GM08714 (cell line): ENCODE measurements around the gene TBX10.
"Not testable (repeated sequence)": the region's sequence is repeated elsewhere in the genome, so short reads cannot be mapped to it uniquely, and the experiment has no call there.

Experiments
- H3K4me3 ChIP-seq: fragments of 200-500 bp; sonication (Bioruptor generic); 2 replicates; pipeline ENCODE4 v1.5.1; 2014; ENCODE audit warnings: mild to moderate bottlenecking, low read length, inconsistent platforms
- ZNF274 ChIP-seq: IDR thresholded peaks from 2 replicates; pipeline ENCODE4 v1.6.1; 2012; ENCODE audit warnings: mild to moderate bottlenecking, low read depth, low read length

The TBX10 gene

GRCh38 chr11:67667490-67668191, 28.1 kb upstream of the TBX10 start:
- TF ChIP-seq ZNF274: no peak
- H3K4me3 ChIP-seq: no peak overlapping the region

DNA sequence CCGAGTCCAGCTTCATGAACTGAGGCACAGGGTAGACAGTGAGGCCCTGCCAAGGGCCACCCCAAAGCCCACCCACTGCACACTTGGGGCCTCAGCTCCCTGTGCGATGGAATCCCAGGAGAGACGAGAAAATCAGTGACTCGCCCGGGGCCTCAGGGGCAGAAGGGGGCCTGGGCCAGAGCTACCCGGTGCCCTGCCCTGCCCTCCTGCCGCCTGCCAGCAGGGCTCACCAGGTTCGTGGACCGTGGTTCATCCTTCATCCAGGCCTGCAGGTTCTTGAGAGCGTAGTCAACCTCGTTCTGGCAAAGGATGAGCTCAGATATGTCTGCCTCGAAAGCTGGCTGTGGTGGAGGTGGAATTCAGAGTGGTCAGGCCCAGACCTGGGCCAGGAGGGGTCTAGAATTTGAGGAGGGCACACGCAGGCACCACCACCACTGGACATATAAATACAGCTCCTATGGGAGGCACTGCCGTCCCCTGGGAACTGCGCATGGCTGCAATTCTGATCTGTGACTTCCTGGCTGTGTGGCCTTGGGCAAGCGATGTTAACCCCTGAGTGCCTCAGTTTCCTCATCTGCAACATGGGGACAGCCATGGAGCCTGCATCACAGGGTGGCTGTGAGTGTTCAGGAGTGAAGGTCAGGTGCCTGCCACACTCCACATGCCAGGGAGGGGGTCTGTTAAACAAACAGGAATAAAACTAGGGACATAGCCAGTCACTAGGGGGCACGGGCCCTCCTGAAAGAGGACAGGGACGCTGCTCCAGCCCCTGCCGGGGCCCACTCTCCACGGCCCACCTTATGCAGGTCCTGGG, 27.3 kb upstream of the TBX10 start:
- TF ChIP-seq ZNF274: no peak

DNA sequence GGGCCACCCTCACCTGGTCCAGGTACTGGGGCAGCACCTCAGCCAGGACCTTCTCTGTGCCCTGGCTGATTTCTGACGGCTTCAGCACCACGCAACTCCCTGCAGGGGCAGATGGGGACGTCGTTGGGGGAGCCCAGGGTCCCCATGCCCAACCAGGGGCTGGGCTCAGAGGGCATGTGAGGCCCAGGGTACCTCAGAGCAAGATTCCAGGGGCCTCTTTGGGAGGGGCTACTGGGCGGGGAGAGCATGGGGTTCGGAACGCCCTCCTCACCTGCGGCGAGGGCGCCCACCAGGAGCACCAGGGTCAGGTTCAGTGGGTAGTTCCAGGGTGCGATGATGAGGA, 26.7 kb upstream of the TBX10 start:
- no peak for TF ChIP-seq ZNF274
- no peak overlapping the region for H3K4me3 ChIP-seq

More for the DNA sequence above, 27.3 kb upstream of the TBX10 start:
- no peak overlapping the region for H3K4me3 ChIP-seq

DNA sequence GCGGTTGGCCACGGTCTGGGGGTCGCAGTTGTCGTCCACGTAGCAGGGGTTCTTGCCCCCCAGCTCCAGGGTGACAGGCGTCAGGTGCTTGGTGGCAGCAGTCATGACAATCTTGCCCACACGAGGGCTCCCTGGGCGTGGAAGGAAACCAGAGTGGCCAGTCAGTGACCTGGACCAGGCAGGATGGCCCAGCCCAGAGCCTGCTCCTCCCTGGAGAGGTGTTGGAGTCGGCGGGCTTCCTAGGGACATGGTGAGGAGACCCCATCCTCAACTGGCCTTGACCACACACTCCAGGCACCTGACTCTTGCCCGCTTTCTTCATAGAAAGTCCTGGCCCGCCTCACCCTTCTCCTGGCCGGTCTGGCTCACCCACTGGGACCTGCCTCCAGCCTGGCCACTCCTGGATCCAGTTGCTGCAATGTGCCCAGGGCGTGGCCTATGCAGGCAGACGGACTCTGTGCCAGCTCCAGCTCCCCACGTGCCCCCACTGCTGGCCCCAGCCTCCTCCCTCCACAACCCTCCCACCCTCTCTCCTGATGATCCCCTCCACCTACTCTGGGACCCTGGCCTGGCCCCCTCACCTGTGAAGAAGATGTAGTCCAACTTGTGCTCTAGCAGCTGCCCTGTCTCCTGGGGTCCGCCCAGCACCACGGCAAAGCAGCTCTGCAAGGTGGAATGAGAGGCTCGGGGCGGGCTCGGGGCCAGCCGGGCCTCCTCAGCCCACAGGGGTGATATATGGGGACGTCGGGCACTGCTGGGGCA, 26.2 kb upstream of the TBX10 start:
- TF ChIP-seq ZNF274: no peak
- H3K4me3 ChIP-seq: no peak overlapping the region

DNA sequence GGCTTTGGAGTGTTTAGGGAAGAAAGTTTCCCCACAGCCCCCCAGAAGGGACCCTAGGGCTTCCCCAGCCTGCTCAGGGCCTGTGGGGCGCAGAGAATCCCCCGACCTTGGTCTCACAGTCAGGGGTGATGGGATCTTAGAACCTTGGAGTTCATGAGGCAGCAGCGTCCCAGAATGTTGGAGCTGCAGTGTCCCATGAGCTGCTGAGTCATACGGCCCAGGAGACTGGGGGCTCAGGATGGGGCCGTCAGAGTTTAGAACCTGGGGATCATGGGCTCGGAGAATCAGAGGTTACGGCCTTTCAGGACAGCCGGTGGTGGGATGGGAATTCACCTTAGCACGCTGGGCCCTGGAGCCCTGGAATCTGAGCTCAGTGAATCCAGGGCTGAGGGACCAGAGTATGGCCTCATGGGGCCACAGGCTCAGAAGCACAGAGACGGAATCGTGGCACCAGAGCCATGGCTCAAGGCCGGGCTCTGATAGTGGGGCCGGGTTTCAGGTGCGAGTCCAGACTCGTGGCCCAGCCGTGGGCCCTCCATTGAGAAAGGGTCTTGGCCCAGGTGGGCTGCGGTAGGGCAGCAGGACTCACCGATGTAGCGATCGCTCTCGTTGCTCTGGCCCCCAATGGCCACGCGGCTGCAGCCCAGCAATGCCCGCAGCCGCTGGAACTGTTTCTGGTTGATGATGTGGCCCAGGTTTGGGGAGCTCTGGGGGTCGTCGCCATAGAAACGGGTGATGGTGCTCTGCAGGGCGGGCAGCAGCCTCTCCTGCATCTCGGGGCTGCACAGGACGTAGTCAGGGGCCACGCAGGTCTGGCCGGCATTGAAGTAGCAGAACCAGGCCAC, 25.4 kb upstream of the TBX10 start:
- H3K4me3 ChIP-seq: no peak overlapping the region
- TF ChIP-seq ZNF274: no peak

GRCh38 chr11:67664213-67664585, 24.6 kb upstream of the TBX10 start:
- H3K4me3 ChIP-seq: no peak overlapping the region
- no peak for TF ChIP-seq ZNF274

DNA sequence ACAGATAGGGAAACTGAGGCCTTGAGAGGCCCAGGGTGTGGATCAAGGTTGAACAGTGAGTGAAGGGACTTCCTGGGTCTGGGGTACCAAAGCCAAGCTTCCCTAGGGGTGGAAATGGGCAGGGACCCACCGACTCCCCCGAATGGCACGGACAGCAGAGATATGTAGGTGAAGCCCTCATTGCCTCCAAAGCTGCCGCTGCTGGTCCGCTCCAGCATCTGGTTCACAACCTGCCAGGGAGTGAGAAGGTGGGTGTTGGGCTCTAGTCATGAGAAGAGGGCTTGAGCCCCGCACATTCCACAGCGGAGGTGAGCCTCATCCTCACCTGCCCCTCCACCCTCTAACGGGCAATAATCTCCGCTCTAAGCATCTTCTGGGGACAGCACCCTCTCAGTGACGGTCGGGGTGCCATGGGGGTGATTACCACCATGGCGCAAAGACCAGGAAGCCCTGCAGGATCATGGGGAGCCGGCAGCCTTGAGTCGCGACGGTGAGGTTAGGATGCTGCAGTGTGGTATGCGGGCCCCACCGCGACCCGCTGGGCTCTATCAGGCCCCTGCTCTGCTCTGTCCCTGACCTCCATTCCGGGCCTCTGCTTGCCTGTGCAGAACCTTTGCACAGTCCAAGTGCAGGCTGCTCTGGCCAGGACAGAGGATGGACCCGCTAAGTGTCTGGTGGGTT, 24.1 kb upstream of the TBX10 start:
- TF ChIP-seq ZNF274: no peak

DNA sequence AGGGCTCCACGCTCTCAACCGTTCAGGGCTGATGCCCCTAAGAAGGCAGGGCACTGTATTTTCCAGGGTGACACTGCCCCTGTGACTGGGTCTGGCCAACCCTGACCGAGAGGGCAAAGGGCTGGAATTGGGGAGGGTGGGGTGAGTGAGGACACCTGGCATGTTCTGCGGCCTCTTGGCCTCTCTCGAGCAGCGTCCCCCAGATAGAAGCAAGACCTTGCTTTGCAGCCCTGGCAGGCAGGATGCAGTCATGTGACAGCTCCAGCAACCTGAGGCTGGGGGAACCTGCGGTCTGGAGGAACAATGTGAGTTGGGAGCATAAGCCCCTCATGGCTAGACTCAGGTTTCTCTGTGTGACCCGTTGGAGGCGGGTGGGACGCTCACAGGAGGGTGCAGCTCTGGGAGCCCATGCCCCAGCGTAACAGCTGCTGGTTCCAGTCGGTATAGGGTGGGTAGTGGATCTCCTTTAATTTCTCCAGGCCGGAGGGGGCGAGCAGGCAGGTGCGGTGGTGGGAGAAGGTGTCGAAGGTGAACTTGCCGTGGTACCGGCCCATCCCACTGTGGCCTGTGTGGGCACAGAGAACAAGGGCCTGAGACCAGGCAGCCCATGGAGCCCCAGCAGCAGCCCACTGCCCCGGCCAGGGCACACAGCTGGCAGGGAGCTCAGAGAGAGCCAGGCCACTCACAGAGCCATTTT, 23.4 kb upstream of the TBX10 start:
- no peak for TF ChIP-seq ZNF274
- H3K4me3 ChIP-seq: no peak overlapping the region

More for the DNA sequence above, 24.1 kb upstream of the TBX10 start:
- H3K4me3 ChIP-seq: no peak overlapping the region

- no peak for TF ChIP-seq ZNF274
- H3K4me3 ChIP-seq: no peak overlapping the region
Observed at GRCh38 chr11:67662142-67662834, 22.7 kb upstream of the TBX10 start.

GRCh38 chr11:67660752-67661151, 21.2 kb upstream of the TBX10 start:
- not testable (repeated sequence) for H3K4me3 ChIP-seq

DNA sequence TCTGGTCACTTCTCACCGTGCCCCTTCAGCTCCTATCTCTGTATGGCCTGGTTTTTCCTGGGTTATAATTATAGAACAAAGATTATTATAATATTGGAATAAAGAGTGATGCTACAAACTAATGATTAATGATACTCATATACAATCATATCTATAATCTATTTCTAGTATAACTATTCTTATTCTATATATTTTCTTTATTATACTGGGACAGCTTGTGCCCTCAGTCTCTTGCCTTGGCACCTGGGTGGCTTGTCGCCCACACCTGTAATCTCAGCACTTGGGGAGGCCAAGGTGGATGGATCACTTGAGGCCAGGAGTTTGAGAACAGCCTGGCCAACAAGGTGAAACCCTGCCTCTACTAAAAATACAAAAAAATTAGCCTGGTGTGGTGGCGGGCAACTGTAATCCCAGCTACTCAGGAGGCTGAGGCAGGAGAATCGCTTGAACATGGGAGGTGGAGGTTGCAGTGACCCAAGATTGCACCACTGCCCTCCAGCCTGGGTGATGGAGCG, 20.1 kb upstream of the TBX10 start:
- H3K4me3 ChIP-seq: not testable (repeated sequence)

GRCh38 chr11:67657300-67657699, 17.7 kb upstream of the TBX10 start:
- no peak overlapping the region for H3K4me3 ChIP-seq
- no peak for TF ChIP-seq ZNF274
